GM21390 (cell line): Measurements from ENCODE around the gene SERTAD2.
A peak's percentile ranks its signal among the peaks of the same experiment; 100 is the strongest.

Experiments used
- ATAC-seq: cut with Tn5 transposase; IDR thresholded peaks from one replicate; pipeline ENCODE4 v1.9.1; 2021; ENCODE audit not compliant: unreplicated experiment

The SERTAD2 gene

DNA sequence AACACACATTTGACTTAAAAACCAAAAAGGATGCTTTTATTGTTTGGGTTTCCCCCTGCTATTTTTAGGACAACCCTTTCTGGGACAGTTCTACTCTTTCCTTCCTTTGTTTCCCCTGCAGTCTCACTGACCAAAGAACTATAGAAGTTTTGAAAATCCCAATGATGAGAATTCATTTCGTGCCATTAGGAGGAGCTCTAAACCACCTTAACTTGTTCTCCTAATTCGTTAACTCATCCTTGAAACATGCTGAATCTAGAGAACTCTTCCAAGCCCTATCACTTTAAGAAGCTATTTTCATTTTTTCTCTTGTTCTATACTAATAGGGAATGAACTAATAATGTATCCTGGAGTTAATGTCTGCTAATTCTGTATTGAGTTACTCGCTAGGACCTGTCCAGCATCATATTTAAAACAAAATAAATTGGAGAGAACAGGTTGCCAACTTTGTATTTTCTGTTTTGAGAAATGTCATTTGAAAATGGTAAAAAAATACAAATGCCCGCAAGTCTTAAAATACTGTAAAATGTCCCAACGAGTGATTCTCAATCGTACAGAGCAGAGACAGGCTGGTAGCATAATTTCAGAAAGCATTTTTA lies 66.7 kb downstream of the SERTAD2 start:
- no peak for ATAC-seq

DNA sequence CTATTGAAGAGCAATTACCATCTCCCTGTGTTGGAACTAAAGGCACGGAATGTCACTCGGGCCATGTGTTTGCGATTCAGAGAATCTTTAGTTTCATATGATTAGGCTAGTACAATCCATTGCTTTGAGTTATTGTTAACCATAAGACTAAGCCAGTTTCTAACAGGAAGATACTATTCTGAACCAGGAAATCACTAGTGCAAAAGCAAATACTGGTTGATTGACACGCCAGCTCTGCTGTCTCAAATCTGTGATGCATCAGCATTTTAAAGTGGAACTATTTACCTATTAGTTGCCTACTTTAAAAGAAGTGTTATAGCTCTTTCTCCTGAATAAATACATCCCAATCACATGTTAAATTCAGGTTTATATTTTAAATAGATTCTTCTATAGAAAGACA lies 67.7 kb downstream of the SERTAD2 start:
- ATAC-seq = no peak

DNA sequence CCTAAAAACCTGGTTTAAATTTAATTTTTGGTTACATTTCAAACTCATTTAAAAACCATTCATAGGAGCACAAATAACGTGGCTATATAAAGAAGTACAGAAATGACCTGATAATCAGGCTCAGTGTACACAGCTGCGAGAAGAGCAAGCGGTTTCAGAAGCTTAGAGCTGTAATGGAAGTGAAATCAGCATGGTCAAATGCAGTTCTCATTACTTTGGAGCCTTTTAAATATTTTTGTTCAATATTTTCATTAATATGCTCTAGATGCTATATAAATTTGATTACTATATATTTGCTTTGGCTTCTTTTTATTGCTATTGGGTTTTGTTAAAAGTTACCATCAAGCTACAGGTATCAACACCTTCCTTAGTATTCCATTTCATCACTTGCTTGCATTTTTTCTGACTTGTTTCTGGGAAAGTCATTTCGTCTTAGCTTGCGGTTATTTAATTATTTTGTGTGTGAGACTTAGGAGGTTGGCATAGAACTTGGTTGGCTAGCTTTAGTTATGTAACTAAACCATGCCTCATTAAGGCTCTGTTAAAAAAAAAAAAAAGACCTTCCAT lies 70.9 kb downstream of the SERTAD2 start:
- ATAC-seq = peak; percentile 80

DNA sequence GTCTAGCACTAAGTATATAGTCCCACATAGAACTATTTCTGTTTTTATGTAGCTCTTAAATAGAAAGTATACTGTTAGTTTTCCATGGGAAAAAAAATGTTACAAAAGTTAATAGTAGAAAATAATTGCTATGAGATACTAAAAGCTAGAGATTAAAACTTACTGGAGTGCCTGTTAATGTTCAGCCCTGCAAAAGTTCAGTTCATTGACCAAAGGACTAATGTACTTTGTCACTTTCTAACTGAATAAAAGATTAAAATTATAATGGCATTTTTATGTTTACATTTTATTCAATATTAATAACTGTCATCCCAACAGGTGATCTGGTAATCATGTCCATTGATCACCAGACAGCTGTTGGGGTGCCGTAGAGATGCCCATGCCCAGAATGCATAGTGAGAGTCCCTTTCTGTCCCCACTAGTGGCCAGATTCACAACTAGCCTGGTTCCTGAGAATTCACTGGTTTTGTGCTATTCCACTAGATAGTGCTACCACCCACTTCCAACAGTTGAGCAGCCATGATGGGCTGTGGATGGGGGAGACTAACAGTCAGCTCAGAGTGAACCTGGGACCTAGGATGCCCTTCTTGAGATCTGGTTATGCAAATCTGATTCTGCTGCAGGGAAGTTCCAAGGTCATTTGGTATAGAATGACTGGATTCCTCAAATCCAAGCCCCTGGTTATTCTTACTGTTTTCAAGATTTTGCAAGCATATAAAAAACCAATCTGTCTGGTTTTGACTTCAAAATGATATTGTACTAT lies 71.8 kb downstream of the SERTAD2 start:
- peak; percentile 26 for ATAC-seq
